Measurements from ENCODE around the gene PDXK. TPM values are rescaled to one million over a fixed set of nuclear protein-coding genes. Genes with fewer than 3 reads are reported as not detected.

The PDXK gene
- total and polyA plus RNA-seq, 9 of the 15 experiments (the other 6 are each of a cell fraction or from before 2014, with no cell fraction given), result 5.6 to 162 (median 76.5) TPM

DNA sequence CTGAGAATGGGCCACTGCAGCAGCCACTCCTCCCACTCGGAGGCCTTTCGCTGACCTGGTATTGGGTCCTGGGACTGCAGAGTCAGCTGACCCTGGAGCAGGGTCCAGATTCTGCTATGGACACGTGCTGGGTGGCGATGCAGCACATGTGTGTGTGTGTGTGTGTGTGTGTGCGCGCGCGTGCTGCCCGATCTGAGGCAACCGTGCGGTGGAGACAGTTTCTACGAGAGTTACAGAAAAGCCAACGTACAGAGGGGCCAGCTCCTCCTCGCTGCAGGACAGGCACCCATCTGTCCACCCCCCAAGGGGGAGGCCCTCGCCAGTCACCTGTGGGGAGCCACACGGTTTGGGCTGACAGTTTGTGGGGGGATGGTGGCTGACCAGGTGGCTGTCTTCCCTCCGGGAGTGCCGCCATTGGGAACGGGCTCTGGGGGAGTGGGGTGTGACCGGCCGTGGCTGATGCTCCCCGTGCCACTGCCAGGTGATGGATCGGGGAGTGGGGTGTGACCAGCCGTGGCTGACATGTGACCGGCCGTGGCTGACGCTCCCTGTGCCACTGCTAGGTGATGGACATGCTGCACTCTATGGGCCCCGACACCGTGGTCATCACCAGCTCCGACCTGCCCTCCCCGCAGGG is 33.1 kb downstream of the PDXK start:
- Histone ChIP-seq H3K4me2 (ENCODE audit: insufficient read depth, low read length) (no peak overlapping the region), H2AFZ (ENCODE audit: low read depth, low read length) (no peak overlapping the region), H3K4me3 (no peak overlapping the region), H3K27me3 (ENCODE audit: control insufficient read depth in 2 of 2, insufficient read depth in 2 of 2, low read length in 2 of 2) (no peaks in the 10 kb centered on the region), H3K36me3 (ENCODE audit: control insufficient read depth, insufficient read depth, low read length) (peaks cover 95% of the 10 kb centered on the region; the same call in 2 of the 3 replicates), H3K4me1 (replicated peaks in 1 of 2; ENCODE audit: control insufficient read depth in 2 of 2, insufficient read depth in 2 of 2, low read length in 2 of 2) (peaks cover 0 to 43% of the 10 kb centered on the region in 2 experiments; a peak in 1 of 5 replicates), H3K9me3 (replicated peaks; ENCODE audit: control insufficient read depth, insufficient read depth, low read depth, low read length) (no peaks in the 10 kb centered on the region), H3K27ac (ENCODE audit: extremely low read depth, low read depth, low read length) (no peak overlapping the region), H3K9me1 (ENCODE audit: control insufficient read depth, insufficient read depth, low read length) (no peaks in the 10 kb centered on the region), H4K20me1 (replicated peaks; ENCODE audit: control insufficient read depth, insufficient read depth, low read length) (no peaks in the 10 kb centered on the region; the same call in 1 of the 2 replicates), H3K9ac (ENCODE audit: insufficient read depth in 1 of 2, low read depth in 2 of 2, low read length in 2 of 2) (peak overlapping the region in 1 of 2 experiments; percentile 31; a peak in 1 of 4 replicates), H3K79me2 (ENCODE audit: control insufficient read depth, insufficient read depth, low read length) (no peaks in the 10 kb centered on the region)
- 94% methylated on average over 26 of the region's 31 CpGs for WGBS (ENCODE audit: insufficient coverage, low coverage, missing lambda C conversion rate)
- BruUV-seq (replicated peaks), result no TSS peak
- no peak for ATAC-seq
- intact Hi-C loops (cut with micrococcal nuclease) (no loop called here), in situ Hi-C loops (cut with MboI) (no loop called here)
- CTCF ChIA-PET (ENCODE audit: low intra/inter-chr PET ratio), result no interaction called here
- POLR2A ChIA-PET, result no interaction called here
- TF ChIP-seq JUN (IDR thresholded peaks at IDR 0.05; ENCODE audit: borderline replicate concordance, low read depth, low read length) (no peak), JUN (CRISPR knock-in tag; IDR thresholded peaks at IDR 0.05; ENCODE audit: borderline replicate concordance) (0 out of 2 replicates have a peak, but pooled peaks have one; percentile 33), POLR2G (IDR thresholded peaks at IDR 0.05; ENCODE audit: low read depth, low read length) (peak; percentile 56), CTBP1 (IDR thresholded peaks at IDR 0.05; ENCODE audit: borderline replicate concordance) (no peak), RBM22 (IDR thresholded peaks at IDR 0.05; ENCODE audit: low read depth, low read length, poor library complexity, severe bottlenecking) (peak; percentile 81), CHD2 (IDR thresholded peaks at IDR 0.05; ENCODE audit: low read depth, low read length) (no peak), PYGO2 (tag; IDR thresholded peaks at IDR 0.05) (no peak)
- TF ChIP-seq, protein P1, sequence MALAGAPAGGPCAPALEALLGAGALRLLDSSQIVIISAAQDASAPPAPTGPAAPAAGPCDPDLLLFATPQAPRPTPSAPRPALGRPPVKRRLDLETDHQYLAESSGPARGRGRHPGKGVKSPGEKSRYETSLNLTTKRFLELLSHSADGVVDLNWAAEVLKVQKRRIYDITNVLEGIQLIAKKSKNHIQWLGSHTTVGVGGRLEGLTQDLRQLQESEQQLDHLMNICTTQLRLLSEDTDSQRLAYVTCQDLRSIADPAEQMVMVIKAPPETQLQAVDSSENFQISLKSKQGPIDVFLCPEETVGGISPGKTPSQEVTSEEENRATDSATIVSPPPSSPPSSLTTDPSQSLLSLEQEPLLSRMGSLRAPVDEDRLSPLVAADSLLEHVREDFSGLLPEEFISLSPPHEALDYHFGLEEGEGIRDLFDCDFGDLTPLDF (CRISPR knock-in tag; IDR thresholded peaks at IDR 0.05), result no peak
- TF ChIP-seq, protein P2, sequence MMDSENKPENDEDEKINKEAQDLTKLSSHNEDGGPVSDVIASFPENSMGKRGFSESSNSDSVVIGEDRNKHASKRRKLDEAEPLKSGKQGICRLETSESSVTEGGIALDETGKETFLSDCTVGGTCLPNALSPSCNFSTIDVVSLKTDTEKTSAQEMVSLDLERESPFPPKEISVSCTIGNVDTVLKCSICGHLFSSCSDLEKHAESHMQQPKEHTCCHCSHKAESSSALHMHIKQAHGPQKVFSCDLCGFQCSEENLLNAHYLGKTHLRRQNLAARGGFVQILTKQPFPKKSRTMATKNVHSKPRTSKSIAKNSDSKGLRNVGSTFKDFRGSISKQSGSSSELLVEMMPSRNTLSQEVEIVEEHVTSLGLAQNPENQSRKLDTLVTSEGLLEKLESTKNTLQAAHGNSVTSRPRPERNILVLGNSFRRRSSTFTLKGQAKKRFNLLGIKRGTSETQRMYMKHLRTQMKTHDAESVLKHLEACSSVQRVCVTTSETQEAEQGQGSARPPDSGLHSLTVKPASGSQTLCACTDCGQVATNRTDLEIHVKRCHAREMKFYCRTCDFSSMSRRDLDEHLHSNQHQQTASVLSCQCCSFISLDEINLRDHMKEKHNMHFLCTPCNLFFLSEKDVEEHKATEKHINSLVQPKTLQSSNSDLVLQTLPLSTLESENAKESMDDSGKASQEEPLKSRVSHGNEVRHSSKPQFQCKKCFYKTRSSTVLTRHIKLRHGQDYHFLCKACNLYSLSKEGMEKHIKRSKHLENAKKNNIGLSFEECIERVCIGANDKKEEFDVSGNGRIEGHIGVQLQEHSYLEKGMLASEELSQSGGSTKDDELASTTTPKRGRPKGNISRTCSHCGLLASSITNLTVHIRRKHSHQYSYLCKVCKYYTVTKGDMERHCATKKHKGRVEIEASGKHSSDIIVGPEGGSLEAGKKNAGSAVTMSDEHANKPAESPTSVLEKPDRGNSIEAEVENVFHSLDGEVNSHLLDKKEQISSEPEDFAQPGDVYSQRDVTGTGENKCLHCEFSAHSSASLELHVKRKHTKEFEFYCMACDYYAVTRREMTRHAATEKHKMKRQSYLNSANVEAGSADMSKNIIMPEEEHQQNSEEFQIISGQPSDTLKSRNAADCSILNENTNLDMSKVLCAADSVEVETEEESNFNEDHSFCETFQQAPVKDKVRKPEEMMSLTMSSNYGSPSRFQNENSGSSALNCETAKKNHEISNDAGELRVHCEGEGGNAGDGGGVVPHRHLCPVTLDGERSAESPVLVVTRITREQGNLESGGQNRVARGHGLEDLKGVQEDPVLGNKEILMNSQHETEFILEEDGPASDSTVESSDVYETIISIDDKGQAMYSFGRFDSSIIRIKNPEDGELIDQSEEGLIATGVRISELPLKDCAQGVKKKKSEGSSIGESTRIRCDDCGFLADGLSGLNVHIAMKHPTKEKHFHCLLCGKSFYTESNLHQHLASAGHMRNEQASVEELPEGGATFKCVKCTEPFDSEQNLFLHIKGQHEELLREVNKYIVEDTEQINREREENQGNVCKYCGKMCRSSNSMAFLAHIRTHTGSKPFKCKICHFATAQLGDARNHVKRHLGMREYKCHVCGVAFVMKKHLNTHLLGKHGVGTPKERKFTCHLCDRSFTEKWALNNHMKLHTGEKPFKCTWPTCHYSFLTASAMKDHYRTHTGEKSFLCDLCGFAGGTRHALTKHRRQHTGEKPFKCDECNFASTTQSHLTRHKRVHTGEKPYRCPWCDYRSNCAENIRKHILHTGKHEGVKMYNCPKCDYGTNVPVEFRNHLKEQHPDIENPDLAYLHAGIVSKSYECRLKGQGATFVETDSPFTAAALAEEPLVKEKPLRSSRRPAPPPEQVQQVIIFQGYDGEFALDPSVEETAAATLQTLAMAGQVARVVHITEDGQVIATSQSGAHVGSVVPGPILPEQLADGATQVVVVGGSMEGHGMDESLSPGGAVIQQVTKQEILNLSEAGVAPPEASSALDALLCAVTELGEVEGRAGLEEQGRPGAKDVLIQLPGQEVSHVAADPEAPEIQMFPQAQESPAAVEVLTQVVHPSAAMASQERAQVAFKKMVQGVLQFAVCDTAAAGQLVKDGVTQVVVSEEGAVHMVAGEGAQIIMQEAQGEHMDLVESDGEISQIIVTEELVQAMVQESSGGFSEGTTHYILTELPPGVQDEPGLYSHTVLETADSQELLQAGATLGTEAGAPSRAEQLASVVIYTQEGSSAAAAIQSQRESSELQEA (IDR thresholded peaks at IDR 0.05; ENCODE audit: low read depth), result no peak
- FAIRE-seq, result no peak
- DNase-seq (ENCODE audit: extremely low read depth in 1 of 4, low spot score in 3 of 4), result no peak

Measured in K562 (cell line).